NCI-H82 treated with DMSO at 0.1 percent for 48 hours (cell line): ENCODE results near the gene ZNF576.
"Not testable (repeated sequence)": the region's sequence is repeated elsewhere in the genome, so short reads cannot be mapped to it uniquely, and the experiment has no call there.

Experiments used
- DNase-seq: peaks from one replicate; lab custom pipeline; 2025; ENCODE audit not compliant: unreplicated experiment; lab: John Stamatoyannopoulos, UW

ZNF576 gene

DNA sequence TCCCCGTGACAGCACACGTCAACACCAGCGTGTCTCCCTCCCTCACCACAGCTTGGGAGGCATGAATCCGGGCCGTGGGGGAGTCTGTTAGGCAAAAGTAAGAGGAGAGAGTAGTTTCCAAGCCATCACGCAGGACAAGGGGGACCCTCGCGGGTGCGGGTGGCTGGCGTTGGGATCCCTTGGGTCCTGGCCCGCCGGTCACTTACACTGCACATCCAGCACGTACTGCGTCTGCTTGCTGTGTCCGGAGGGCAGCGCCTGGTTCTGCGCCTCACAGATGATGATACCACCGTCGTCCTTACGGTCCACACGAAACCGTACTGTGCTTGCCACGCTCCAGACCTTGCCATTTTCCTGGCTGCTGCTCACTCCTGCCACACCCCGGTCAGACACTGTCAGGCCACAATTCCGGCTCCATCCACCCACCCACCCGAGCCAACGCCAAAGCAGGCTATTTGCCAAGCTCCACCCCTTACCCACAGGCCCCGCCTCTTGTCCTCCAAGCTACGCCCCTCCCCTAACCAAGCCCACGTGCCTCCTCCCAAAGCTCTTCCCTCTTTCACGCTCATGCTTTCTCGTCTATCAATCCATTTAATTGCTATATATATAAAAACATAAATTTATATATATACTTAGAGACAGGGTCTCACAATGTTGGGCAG is 29.7 kb downstream of the ZNF576 start:
- DNase-seq, result no peak

- no peak for DNase-seq
Measured at GRCh38 chr19:43626838-43627237, 30.4 kb downstream of the ZNF576 start.

- no peak for DNase-seq
Measured at GRCh38 chr19:43628646-43629326, 32.4 kb downstream of the ZNF576 start.

- no peak for DNase-seq
Measured at GRCh38 chr19:43631491-43631890, 35.1 kb downstream of the ZNF576 start.

DNA sequence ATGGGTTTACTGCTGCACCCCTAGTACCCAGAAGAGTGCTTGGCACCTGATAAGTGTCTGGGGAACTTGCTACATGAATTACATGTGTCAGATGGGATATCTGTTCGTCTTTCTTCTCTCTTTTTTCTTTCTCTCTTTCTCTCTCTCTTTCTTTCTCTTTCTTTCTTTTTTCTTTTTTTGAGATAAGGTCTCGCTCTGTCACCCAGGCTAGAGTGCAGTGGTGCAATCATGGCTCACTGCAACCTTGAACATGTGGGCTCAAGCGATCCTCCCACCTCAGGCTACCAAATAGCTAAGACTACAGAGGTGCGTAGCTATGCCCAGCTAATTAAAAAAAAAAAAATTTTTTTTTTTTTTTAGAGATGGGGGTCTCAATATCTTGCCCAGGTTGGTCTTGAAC is 37.1 kb downstream of the ZNF576 start:
- no peak for DNase-seq

- DNase-seq, result no peak
Measured at GRCh38 chr19:43634068-43634467, 37.7 kb downstream of the ZNF576 start.

GRCh38 chr19:43634506-43634871 is 38.1 kb downstream of the ZNF576 start:
- DNase-seq, result no peak

DNA sequence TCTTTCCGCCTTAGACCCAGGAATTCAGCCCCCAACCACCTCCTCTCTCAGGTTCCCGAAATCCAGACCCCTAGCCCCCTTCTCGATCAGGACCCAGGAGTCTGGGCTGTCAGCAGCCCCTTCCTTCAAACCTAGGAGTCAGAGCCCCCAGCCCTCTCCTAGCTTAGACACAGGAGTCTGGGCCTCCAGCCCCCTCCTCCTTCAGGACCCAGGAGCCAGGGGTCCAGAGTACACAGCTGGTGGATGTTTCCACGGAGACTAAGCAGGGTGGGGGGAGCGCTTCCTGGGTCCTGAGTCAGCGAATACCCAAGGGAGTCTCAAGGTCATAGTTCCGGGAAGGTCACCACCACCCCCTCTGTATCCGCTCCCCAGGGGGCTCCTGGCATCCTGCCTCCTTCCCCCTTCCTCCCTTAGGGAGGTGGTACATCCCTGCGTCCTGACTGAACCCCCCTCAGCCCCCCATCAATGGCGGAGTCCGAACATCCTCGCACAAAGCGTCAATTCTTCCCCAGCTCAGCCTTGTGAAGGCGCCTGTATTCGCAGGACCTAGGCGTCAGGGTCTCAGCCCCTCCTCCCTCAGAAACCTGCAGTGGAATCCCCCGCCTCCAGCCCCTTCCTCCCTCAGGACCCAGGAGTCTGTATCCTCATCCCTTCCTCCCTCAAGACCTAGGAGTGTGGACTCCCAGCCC is 38.6 kb downstream of the ZNF576 start:
- DNase-seq, result no peak

GRCh38 chr19:43635561-43635940 is 39.2 kb downstream of the ZNF576 start:
- not testable (repeated sequence) for DNase-seq

DNA sequence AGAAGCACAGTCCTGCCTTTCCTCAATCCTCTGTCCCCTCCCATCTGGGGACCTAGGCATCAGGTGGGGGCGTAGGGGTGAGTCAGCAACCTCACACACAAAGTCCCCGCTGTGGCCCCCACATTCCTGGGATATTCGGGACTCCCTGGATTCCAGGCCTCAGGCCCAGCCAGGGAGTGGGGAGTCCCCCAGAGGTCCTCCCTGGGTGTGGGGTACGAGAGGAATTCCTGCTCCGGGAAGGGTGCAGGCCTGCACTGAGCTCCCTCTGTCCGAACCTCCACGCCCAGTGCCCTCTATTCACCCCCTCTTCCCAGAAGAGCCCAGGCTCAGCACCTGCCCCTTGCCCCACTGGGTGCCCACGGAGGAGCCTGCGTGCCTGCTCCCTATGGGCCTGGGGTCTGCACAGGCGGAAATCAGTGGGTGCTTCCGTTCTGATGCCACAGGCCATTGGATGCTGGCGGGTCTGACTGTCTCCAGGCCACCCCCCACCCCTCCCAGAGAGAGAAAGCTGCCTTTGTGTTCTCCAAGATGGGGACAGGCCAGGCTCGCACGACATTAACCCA is 39.8 kb downstream of the ZNF576 start:
- DNase-seq, result no peak

DNA sequence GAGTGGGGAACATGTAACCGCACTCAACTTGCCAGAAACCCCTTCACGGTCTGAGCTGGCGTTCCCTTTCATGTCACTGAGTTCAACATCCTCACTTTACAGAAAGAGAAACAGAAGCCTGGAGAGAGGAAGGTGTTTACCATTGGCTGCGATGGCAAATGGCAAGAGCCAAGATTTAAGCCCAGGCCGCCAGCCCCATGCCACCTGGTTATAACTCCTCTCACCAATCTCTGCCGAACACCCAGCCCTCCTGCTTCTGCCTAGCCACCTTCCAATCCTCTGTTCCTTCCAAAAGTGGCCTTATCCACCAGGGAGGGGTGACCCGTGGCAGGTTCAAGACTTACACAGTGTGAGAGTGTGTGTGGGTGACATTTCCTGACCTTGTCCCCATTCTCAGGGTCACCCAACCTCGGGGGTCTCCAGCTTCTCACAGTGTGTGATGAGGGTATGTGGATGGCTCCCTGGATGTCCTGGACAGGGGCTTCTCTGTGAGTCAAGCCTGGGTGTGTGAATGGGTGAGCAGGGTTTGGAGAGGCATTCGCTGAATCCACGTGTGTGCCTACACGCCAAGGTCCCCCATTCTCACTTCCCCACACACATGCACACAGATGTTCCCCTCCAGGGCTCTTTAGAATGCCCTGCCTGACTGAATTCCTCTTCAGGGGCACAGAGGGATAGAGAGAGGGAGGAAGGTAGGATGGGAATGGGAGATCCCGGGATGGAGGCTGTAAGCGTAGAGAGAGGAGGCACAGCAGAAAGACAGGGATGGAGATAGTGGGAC is 42.0 kb downstream of the ZNF576 start:
- no peak for DNase-seq

GRCh38 chr19:43638995-43639518 is 42.7 kb downstream of the ZNF576 start:
- DNase-seq, result no peak

- no peak for DNase-seq
Measured at GRCh38 chr19:43639519-43640423, 43.4 kb downstream of the ZNF576 start, which contains the start of gene CADM4. Gene CADM4, minus strand, starts transcription at chr19:43639850. Its CDS starts 60 bp downstream, at chr19:43639790.

DNA sequence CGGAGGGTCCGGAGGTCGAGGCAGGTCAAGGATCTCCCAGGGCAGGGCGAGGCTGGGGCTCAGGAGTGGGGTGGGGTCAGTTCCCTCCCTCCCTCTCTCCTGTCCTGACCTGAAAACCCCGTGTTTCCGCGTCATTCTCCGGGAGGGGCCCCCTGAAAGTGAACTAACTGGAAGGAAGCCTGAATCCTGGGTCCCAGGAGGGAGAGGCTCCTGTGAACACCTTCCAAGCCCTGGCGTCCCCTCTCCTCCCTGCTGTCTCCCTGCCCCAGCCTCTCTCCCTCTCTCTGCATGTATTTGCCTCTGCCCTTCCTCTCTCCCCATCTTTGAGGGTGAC is 44.0 kb downstream of the ZNF576 start:
- no peak for DNase-seq

GRCh38 chr19:43641333-43641732 is 44.9 kb downstream of the ZNF576 start:
- no peak for DNase-seq

GRCh38 chr19:43642531-43642930 is 46.1 kb downstream of the ZNF576 start:
- DNase-seq, result no peak

- DNase-seq, result no peak
Measured at GRCh38 chr19:43643326-43643725, 46.9 kb downstream of the ZNF576 start.

DNA sequence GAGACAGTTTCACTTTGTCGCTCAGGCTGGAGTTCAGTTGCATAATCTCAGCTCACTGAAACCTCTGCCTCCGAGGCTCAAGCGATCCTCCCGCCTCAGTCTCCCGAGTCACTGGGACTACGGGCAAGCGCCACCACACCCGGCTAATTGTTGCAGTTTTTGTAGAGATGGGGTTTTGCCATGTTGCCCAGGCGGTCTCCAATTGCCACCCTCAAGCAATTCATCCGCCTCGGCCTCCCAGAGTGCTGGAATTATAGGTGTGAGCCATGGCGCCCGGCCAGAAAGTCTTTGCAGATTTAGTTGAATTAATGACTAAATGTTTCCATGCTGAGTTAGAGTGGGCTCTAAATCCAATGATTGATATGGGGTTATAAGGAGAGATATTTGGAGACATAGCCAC is 47.8 kb downstream of the ZNF576 start:
- no peak for DNase-seq

DNA sequence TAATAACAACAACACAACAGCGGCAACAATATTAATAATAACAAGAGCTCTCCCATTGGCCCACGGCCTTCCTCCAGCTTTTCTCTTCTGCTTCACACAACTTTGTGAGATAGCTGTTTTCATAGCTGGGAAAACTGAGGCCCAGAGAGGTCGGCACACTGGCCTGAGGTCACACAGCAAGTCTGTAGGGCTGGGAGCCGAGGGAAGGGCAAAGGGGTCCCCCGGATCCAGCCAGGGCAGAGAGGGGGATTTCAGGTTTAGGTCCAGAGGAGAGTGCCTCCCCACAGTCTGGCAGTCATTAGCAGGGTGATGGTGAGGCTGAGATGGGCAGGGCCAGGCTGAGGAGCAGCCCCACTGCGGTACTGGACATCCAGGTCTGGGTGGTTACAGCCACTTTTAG is 52.2 kb downstream of the ZNF576 start:
- DNase-seq, result no peak

DNA sequence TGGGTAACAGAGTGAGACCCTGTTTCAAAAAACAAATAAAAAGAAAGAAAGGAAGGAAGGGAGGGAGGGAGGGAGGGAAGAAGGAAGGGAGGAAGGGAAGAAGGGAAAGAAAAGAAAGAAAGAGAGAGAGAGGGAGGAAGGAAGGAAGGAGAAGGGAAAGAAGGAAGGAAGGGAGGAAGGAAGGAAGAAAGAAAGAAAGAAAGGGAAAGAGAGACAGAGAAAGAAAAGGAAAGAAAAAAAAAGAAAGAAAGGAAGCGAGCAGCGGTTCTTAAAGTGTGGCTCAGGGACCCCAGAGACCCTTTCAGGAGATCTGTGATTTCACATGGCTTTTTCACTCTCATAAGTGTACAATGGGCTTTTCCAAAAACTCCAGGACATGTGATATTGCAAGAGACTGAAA is 53.1 kb downstream of the ZNF576 start:
- DNase-seq, result no peak
